HL-60 (cell line): ENCODE data around the gene SPATA1.

Experiments used
- DNase-seq, 2 experiments: peaks; one replicate each; pipeline ENCODE4 v3.0.0-alpha.2; 2010 to 2020; ENCODE audit warnings: low read depth in 1 of 2, low spot score in 1 of 2
- H3K27ac ChIP-seq: fragments of 250-450 bp; sonication (Bioruptor Pico); replicated peaks from 2 replicates; pipeline ENCODE4 v1.5.1; 2020; ENCODE audit warnings: mild to moderate bottlenecking, moderate library complexity
- H3K27me3 ChIP-seq: fragments of 250-450 bp; sonication (Bioruptor Pico); 2 replicates; pipeline ENCODE4 v1.5.1; 2021; ENCODE audit warnings: mild to moderate bottlenecking, moderate library complexity; ENCODE audit not compliant: insufficient read depth, poor library complexity, severe bottlenecking
- H3K4me3 ChIP-seq: replicated peaks from 2 replicates; pipeline ENCODE4 v1.5.1; 2011; ENCODE audit warnings: mild to moderate bottlenecking, control low read depth, low read length; ENCODE audit not compliant: insufficient read depth
- GABPA ChIP-seq: IDR thresholded peaks from 2 replicates; pipeline ENCODE4 v1.6.1; 2012; ENCODE audit warnings: low read depth
- POLR2AphosphoS5 ChIP-seq: IDR thresholded peaks from 2 replicates; pipeline ENCODE4 v1.6.1; 2012; ENCODE audit warnings: low read depth
- SPI1 ChIP-seq: IDR thresholded peaks from 2 replicates; pipeline ENCODE4 v1.6.1; 2012; ENCODE audit warnings: low read depth, mild to moderate bottlenecking, borderline replicate concordance
- TF ChIP-seq, protein P1 (sequence below): IDR thresholded peaks from one replicate; pipeline ENCODE4 v1.5.1; 2011; ENCODE audit warnings: low read length, control low read depth, inconsistent platforms; ENCODE audit not compliant: insufficient read depth
- TF ChIP-seq, protein P2 (sequence below): IDR thresholded peaks from 2 replicates; pipeline ENCODE4 v1.6.1; 2012; ENCODE audit warnings: low read depth; ENCODE audit not compliant: insufficient replicate concordance

Gene SPATA1

DNA sequence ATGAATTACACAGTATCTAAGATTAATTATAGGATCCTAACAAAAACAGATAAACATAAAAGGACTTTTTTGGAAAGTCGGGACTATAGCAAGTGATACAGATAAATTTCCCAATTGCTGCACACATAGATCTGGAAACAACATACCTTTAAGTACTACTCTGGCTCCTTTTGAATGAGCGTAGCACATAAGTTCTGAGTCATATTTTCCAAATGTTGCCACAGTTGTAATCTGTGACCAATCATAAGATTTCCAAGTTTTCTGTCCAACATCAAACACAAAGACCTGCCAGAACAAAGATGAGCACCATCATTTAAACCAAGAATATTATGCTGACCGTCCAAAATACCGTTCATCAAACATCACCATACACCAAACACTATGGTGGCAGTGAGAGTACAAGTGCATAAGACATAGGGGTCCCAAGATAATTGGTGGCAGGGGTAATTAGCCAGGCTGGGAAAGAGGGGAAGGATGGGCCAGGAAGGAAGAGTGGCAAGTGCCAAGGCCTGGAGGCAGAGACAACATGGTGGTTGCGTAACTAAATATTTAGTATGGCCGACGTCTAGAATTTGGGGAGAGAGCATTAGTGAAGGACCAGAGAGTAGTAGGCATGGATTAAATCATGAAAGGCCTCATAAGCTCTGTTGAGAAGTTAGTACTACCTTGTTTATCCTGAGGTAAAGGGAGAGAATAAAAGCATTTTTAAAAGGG is 64.4 kb downstream of the SPATA1 start:
- TF ChIP-seq POLR2AphosphoS5 (no peak), GABPA (no peak), SPI1 (no peak)
- TF ChIP-seq, protein P1, sequence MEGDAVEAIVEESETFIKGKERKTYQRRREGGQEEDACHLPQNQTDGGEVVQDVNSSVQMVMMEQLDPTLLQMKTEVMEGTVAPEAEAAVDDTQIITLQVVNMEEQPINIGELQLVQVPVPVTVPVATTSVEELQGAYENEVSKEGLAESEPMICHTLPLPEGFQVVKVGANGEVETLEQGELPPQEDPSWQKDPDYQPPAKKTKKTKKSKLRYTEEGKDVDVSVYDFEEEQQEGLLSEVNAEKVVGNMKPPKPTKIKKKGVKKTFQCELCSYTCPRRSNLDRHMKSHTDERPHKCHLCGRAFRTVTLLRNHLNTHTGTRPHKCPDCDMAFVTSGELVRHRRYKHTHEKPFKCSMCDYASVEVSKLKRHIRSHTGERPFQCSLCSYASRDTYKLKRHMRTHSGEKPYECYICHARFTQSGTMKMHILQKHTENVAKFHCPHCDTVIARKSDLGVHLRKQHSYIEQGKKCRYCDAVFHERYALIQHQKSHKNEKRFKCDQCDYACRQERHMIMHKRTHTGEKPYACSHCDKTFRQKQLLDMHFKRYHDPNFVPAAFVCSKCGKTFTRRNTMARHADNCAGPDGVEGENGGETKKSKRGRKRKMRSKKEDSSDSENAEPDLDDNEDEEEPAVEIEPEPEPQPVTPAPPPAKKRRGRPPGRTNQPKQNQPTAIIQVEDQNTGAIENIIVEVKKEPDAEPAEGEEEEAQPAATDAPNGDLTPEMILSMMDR = no peak
- TF ChIP-seq, protein P2, sequence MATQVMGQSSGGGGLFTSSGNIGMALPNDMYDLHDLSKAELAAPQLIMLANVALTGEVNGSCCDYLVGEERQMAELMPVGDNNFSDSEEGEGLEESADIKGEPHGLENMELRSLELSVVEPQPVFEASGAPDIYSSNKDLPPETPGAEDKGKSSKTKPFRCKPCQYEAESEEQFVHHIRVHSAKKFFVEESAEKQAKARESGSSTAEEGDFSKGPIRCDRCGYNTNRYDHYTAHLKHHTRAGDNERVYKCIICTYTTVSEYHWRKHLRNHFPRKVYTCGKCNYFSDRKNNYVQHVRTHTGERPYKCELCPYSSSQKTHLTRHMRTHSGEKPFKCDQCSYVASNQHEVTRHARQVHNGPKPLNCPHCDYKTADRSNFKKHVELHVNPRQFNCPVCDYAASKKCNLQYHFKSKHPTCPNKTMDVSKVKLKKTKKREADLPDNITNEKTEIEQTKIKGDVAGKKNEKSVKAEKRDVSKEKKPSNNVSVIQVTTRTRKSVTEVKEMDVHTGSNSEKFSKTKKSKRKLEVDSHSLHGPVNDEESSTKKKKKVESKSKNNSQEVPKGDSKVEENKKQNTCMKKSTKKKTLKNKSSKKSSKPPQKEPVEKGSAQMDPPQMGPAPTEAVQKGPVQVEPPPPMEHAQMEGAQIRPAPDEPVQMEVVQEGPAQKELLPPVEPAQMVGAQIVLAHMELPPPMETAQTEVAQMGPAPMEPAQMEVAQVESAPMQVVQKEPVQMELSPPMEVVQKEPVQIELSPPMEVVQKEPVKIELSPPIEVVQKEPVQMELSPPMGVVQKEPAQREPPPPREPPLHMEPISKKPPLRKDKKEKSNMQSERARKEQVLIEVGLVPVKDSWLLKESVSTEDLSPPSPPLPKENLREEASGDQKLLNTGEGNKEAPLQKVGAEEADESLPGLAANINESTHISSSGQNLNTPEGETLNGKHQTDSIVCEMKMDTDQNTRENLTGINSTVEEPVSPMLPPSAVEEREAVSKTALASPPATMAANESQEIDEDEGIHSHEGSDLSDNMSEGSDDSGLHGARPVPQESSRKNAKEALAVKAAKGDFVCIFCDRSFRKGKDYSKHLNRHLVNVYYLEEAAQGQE = no peak
- DNase-seq = no peak
- Histone ChIP-seq H3K4me3 (no peak overlapping the region), H3K27me3 (no peaks in the 10 kb centered on the region), H3K27ac (no peak overlapping the region)

DNA sequence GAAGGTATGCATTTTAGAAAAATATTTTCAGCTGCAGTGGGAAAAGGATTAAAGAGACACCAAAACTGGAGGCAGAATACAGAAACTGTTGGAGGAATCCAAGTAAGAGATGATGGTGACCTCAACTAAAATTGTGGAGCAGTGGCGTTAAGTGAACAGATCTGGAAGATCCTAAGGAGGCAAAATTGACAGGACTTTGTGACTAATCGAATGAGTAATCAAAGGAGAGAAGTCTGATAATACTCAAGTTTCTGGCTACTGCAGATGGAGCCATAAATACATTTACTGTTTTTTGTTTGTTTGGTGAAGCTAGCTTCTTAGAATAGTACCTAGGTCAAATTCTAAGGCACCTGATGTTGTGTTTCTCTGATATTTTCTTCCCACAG is 65.0 kb downstream of the SPATA1 start:
- Histone ChIP-seq H3K4me3 (no peak overlapping the region), H3K27me3 (no peaks in the 10 kb centered on the region), H3K27ac (no peak overlapping the region)
- TF ChIP-seq GABPA = no peak
- TF ChIP-seq POLR2AphosphoS5 = no peak
- no peak for TF ChIP-seq SPI1
- TF ChIP-seq, protein P2 = no peak
- TF ChIP-seq, protein P1 = no peak
- DNase-seq = no peak

GRCh38 chr1:84573481-84573966 is 67.3 kb downstream of the SPATA1 start:
- no peaks in the 10 kb centered on the region for H3K27me3 ChIP-seq
- H3K27ac ChIP-seq = peak overlapping the region; percentile 94
- no peak for DNase-seq
- H3K4me3 ChIP-seq = peak overlapping the region; percentile 54
- TF ChIP-seq GABPA = 0 out of 2 replicates have a peak, but pooled peaks have one; percentile 12
- no peak for TF ChIP-seq POLR2AphosphoS5

GRCh38 chr1:84573967-84574842 is 68.0 kb downstream of the SPATA1 start, which contains the start of gene CTBS:
Gene CTBS (minus strand): TSS chr1:84574440. CDS start chr1:84574415, 25 bp downstream.
- Histone ChIP-seq H3K27me3 (no peaks in the 10 kb centered on the region), H3K27ac (peak within 1 kb of the TSS; percentile 94), H3K4me3 (peak within 1 kb of the TSS; percentile 54)
- TF ChIP-seq SPI1 (peak; percentile 88), GABPA (0 out of 2 replicates have a peak, but pooled peaks have one; percentile 23), POLR2AphosphoS5 (peak; percentile 88)
- TF ChIP-seq, protein P2 = peak; percentile 37
- TF ChIP-seq, protein P1 = no peak
- peak; percentile 78 to 93 for DNase-seq
